GM23338 (cell line): Measurements from ENCODE around the gene JAK3. TPM values are rescaled to one million over a fixed set of nuclear protein-coding genes. Genes with fewer than 3 reads are reported as not detected.

Experiments
- ATAC-seq: fragments of 200-7000 bp; cut with Tn5 transposase; 3 replicates; pipeline ENCODE4 v1.9.1; 2020
- DNase-seq: peaks from one replicate; pipeline ENCODE4 v3.0.0-alpha.2; 2015; ENCODE audit warnings: low spot score
- H2AFZ ChIP-seq: fragments of 200-600 bp; sonication (generic); 2 replicates; pipeline ENCODE4 v1.8.0; 2016; ENCODE audit warnings: antibody characterized with exemption, mild to moderate bottlenecking, moderate library complexity
- H3F3A ChIP-seq: fragments of 200-600 bp; sonication (generic); replicated peaks from 2 replicates; pipeline ENCODE4 v1.8.0; 2017; ENCODE audit warnings: antibody characterized with exemption, mixed run types, low read depth
- H3K27ac ChIP-seq: fragments of 200-600 bp; sonication (generic); 2 replicates; pipeline ENCODE4 v1.6.1; 2016; ENCODE audit warnings: low read depth
- H3K27me3 ChIP-seq: fragments of 200-600 bp; sonication (generic); 2 replicates; pipeline ENCODE4 v1.8.0; 2016; ENCODE audit warnings: mild to moderate bottlenecking, mixed run types, moderate library complexity; ENCODE audit not compliant: insufficient read depth
- H3K36me3 ChIP-seq: fragments of 200-600 bp; sonication (generic); 2 replicates; pipeline ENCODE4 v1.8.0; 2016; ENCODE audit warnings: mild to moderate bottlenecking; ENCODE audit not compliant: insufficient read depth
- H3K4me1 ChIP-seq: fragments of 200-600 bp; sonication (generic); 2 replicates; pipeline ENCODE4 v1.8.0; 2016; ENCODE audit warnings: mild to moderate bottlenecking, moderate library complexity; ENCODE audit not compliant: insufficient read depth
- H3K4me2 ChIP-seq: fragments of 200-600 bp; sonication (generic); 2 replicates; pipeline ENCODE4 v1.7.1; 2017; ENCODE audit warnings: mixed run types
- H3K4me3 ChIP-seq: fragments of 200-600 bp; sonication (generic); 2 replicates; pipeline ENCODE4 v1.6.1; 2016; ENCODE audit warnings: mixed run types
- H3K79me2 ChIP-seq: fragments of 200-600 bp; sonication (generic); replicated peaks from 2 replicates; pipeline ENCODE4 v1.8.0; 2017; ENCODE audit warnings: mild to moderate bottlenecking; ENCODE audit not compliant: insufficient read depth
- H3K9me2 ChIP-seq: fragments of 200-600 bp; sonication (generic); 2 replicates; pipeline ENCODE4 v1.8.0; 2017; ENCODE audit not compliant: insufficient read depth
- H4K20me1 ChIP-seq: fragments of 200-600 bp; sonication (generic); replicated peaks from 2 replicates; pipeline ENCODE4 v1.8.0; 2017; ENCODE audit warnings: mild to moderate bottlenecking; ENCODE audit not compliant: insufficient read depth
- H3K27ac Mint-ChIP-seq: 2 replicates; pipeline ENCODE4 v1.8.0; 2020; ENCODE audit warnings: inconsistent platforms, mild to moderate bottlenecking, moderate library complexity, mixed read lengths
- H3K27me3 Mint-ChIP-seq: 3 replicates; pipeline ENCODE4 v1.8.0; 2022; ENCODE audit warnings: low read depth, mild to moderate bottlenecking, moderate library complexity, mixed read lengths, inconsistent platforms; ENCODE audit not compliant: insufficient read depth, poor library complexity
- H3K36me3 Mint-ChIP-seq: 3 replicates; pipeline ENCODE4 v1.8.0; 2021; ENCODE audit warnings: low read depth, mild to moderate bottlenecking, inconsistent platforms, moderate library complexity, mixed read lengths
- H3K4me1 Mint-ChIP-seq: 3 replicates; pipeline ENCODE4 v1.8.0; 2020; ENCODE audit warnings: mild to moderate bottlenecking, inconsistent platforms, mixed read lengths
- H3K4me3 Mint-ChIP-seq: 3 replicates; pipeline ENCODE4 v1.8.0; 2021; ENCODE audit warnings: moderate library complexity, mild to moderate bottlenecking, inconsistent platforms, mixed read lengths
- H3K9me3 Mint-ChIP-seq: 3 replicates; pipeline ENCODE4 v1.8.0; 2020; ENCODE audit warnings: moderate library complexity, mild to moderate bottlenecking, inconsistent platforms, mixed read lengths
- CREB1 ChIP-seq: fragments of 250-450 bp; sonication (Bioruptor Pico); IDR thresholded peaks from 2 replicates; pipeline ENCODE4 v1.5.0; 2020; ENCODE audit warnings: low read depth, mild to moderate bottlenecking, moderate library complexity
- ETS1 ChIP-seq: IDR thresholded peaks from 2 replicates; pipeline ENCODE4 v1.6.1; 2016; ENCODE audit warnings: antibody characterized with exemption
- EZH2 ChIP-seq: fragments of 200-600 bp; sonication (generic); IDR thresholded peaks from one replicate; pipeline ENCODE4 v1.8.0; 2017; ENCODE audit warnings: antibody characterized with exemption, mild to moderate bottlenecking, low read depth; ENCODE audit not compliant: unreplicated experiment
- EZH2phosphoT487 ChIP-seq: fragments of 200-600 bp; sonication (generic); IDR thresholded peaks from one replicate; pipeline ENCODE4 v1.8.1; 2018; ENCODE audit warnings: antibody characterized with exemption; ENCODE audit not compliant: unreplicated experiment
- NANOG ChIP-seq: IDR thresholded peaks from 2 replicates; pipeline ENCODE4 v1.6.1; 2016; ENCODE audit warnings: antibody characterized with exemption, borderline replicate concordance
- POLR2AphosphoS5 ChIP-seq: IDR thresholded peaks from 2 replicates; pipeline ENCODE4 v1.6.1; 2016; ENCODE audit warnings: antibody characterized with exemption, low read depth
- REST ChIP-seq: IDR thresholded peaks from one replicate; pipeline ENCODE4 v1.6.1; 2018; ENCODE audit warnings: antibody characterized with exemption; ENCODE audit not compliant: unreplicated experiment
- STAT1 ChIP-seq: IDR thresholded peaks from one replicate; pipeline ENCODE4 v1.6.1; 2016; ENCODE audit warnings: antibody characterized with exemption; ENCODE audit not compliant: unreplicated experiment
- ZNF114 ChIP-seq: fragments of 250-450 bp; sonication (Bioruptor Pico); IDR thresholded peaks from 2 replicates; pipeline ENCODE4 v1.5.0; 2020; ENCODE audit warnings: mild to moderate bottlenecking, moderate library complexity
- ZNF462 ChIP-seq: fragments of 250-450 bp; sonication (Bioruptor Pico); IDR thresholded peaks from 2 replicates; pipeline ENCODE4 v1.5.0; 2020; ENCODE audit warnings: mild to moderate bottlenecking, moderate library complexity
- polyA plus RNA-seq: library from polyadenylated mRNA; unstranded; fragments of >200 nt; fragmentation: Nextera tagmentation; extraction: Ambion mirVana; gene quantifications from 2 replicates; pipeline ENCODE4 v1.2.1, GENCODE V29; 2016
- total RNA-seq: library from RNA; depleted of rRNA; stranded (reverse); fragments of >200 nt; shearing (Covaris generic); gene quantifications from 2 replicates; pipeline ENCODE4 v1.2.3, GENCODE V29; 2014

Gene JAK3
- total and polyA plus RNA-seq, 2 experiments from 2014 or later, result 2.9 to 5.4 TPM

DNA sequence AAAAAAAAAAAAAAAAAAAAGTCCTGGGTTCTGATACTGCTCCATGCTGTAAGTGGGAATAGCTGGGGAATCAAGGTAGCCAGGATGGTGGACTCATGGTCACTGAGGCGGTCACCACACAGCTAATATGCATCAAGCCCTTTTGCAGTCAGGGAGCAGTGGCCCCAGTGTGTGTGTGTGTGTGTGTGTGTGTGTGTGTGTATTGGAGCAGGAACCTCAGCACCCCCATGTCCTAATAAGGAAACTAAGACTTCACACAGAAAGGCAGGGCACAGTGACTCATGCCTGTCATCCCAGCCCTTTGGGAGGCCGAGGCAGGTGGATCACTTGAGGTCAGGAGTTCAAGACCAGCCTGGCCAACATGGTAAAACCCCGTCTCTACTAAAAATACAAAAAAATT lies 40.8 kb downstream of the JAK3 start (continued):
- TF ChIP-seq ZNF114, result no peak
- no peak for TF ChIP-seq NANOG
- TF ChIP-seq REST, result no peak
- TF ChIP-seq CREB1 (CRISPR knock-in tag), result no peak
- no peak for TF ChIP-seq STAT1
- TF ChIP-seq POLR2AphosphoS5, result no peak
- no peak for TF ChIP-seq ETS1

GRCh38 chr19:17805427-17805826 lies 42.4 kb downstream of the JAK3 start:
- H3K4me3 Mint-ChIP-seq, result no peak overlapping the region
- H3K27ac Mint-ChIP-seq, result no peak overlapping the region

More at GRCh38 chr19:17805427-17805826, 42.4 kb downstream of the JAK3 start:
- no peaks in the 10 kb centered on the region for H3K79me2 ChIP-seq
- no peaks in the 10 kb centered on the region for H3K27me3 ChIP-seq
- Mint-ChIP-seq H3K4me1 (no peaks in the 10 kb centered on the region), H3K36me3 (no peaks in the 10 kb centered on the region), H3K27me3 (peaks cover 4% of the 10 kb centered on the region), H3K9me3 (no peaks in the 10 kb centered on the region)
- ATAC-seq, result no peak
- DNase-seq, result no peak
- no peak overlapping the region for H3K4me3 ChIP-seq
- no peak overlapping the region for H3K4me2 ChIP-seq
- TF ChIP-seq EZH2phosphoT487 (no peak), ZNF462 (CRISPR knock-in tag) (no peak), EZH2 (no peak), STAT1 (no peak)
- no peaks in the 10 kb centered on the region for H3K36me3 ChIP-seq
- no peak overlapping the region for H2AFZ ChIP-seq
- no peak overlapping the region for H3K27ac ChIP-seq
- H3K4me1 ChIP-seq, result no peaks in the 10 kb centered on the region
- H4K20me1 ChIP-seq, result no peaks in the 10 kb centered on the region
- no peaks in the 10 kb centered on the region for H3K9me2 ChIP-seq
- no peaks in the 10 kb centered on the region for H3F3A ChIP-seq
